SK-N-MC (cell line): ENCODE measurements around the gene WDR49.

ENCODE experiments used
- DNase-seq: peaks from one replicate; pipeline ENCODE4 v3.0.0-alpha.2; 2011; ENCODE audit warnings: low read depth, low spot score
- H3K27ac ChIP-seq: fragments of 200-600 bp; sonication (generic); 2 replicates; pipeline ENCODE4 v1.5.1; 2016; ENCODE audit warnings: mixed run types
- H3K36me3 ChIP-seq: fragments of 200-600 bp; sonication (generic); 2 replicates; pipeline ENCODE4 v1.6.1; 2017; ENCODE audit warnings: antibody characterized with exemption, low read length, mixed read lengths; ENCODE audit not compliant: insufficient read depth
- H3K4me3 ChIP-seq: fragments of 200-600 bp; sonication (generic); 2 replicates; pipeline ENCODE4 v1.5.1; 2016
- H3K9ac ChIP-seq: fragments of 200-600 bp; sonication (generic); 2 replicates; pipeline ENCODE4 v1.8.0; 2017; ENCODE audit warnings: mixed run types, mixed read lengths; ENCODE audit not compliant: insufficient read length
- H3K9me3 ChIP-seq: fragments of 200-600 bp; sonication (generic); 2 replicates; pipeline ENCODE4 v1.6.1; 2017; ENCODE audit warnings: low read depth, mild to moderate bottlenecking, antibody characterized with exemption, low read length, moderate library complexity, mixed read lengths
- EZH2 ChIP-seq: fragments of 200-600 bp; sonication (generic); IDR thresholded peaks from one replicate; pipeline ENCODE4 v1.6.1; 2017; ENCODE audit warnings: antibody characterized with exemption
- FOXP2 ChIP-seq: optimal IDR thresholded peaks from 2 replicates; pipeline ENCODE3; 2011; ENCODE audit warnings: mild to moderate bottlenecking, moderate library complexity; ENCODE audit not compliant: insufficient read depth; ENCODE audit errors: extremely low read length, control extremely low read depth
- POLR2AphosphoS5 ChIP-seq: IDR thresholded peaks from 2 replicates; pipeline ENCODE4 v1.6.1; 2012; ENCODE audit warnings: mild to moderate bottlenecking, low read depth, low read length, borderline replicate concordance

WDR49 gene

DNA sequence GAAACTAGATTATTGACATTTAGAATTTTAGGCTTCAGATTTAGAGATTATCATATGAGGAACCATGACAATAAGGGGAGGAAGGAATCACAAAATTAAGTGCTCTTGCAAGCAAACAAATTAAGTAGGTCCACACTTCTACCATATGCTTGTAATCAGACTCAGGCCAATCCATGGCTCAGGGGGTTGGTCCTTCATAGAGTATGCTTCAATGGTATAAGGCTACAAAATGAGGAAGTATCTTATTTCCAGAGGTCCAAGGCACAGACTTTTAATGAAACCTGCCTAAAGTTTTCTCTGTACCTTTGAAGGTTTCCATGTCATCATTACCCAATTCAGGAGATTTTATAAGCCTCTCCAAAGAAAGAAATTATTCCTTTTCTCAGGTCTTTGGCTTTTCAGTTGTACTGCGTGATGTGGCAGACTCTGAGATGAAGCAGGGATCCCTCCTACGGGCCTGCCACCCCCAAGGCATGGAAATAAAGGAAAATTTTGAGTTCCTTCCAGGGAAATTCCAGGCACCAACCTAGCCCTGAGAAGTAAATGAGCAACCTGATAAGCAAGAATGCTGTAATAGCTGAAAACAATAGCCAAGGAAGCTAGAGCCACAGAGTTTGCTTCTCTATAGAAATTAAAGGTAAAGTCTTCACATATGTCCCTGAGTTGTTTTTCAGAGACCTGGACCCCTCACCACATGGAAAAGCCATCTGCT is 216.2 kb downstream of the WDR49 start:
- no peak overlapping the region for H3K9ac ChIP-seq
- no peak overlapping the region for H3K4me3 ChIP-seq
- no peak for DNase-seq
- H3K27ac ChIP-seq, result no peak overlapping the region
- no peaks in the 10 kb centered on the region for H3K36me3 ChIP-seq
- no peaks in the 10 kb centered on the region for H3K9me3 ChIP-seq
- TF ChIP-seq POLR2AphosphoS5 (no peak), EZH2 (no peak), FOXP2 (no peak)
